AG20443 (cell line): ENCODE measurements around the gene TRAFD1.
A peak's percentile ranks its signal among the peaks of the same experiment; 100 is the strongest.
"Not testable (repeated sequence)": the region's sequence is repeated elsewhere in the genome, so short reads cannot be mapped to it uniquely, and the experiment has no call there.

ENCODE experiments used
- DNase-seq: peaks from one replicate; pipeline ENCODE4 v3.0.0; 2012; ENCODE audit warnings: low spot score, mixed read lengths

Gene TRAFD1

DNA sequence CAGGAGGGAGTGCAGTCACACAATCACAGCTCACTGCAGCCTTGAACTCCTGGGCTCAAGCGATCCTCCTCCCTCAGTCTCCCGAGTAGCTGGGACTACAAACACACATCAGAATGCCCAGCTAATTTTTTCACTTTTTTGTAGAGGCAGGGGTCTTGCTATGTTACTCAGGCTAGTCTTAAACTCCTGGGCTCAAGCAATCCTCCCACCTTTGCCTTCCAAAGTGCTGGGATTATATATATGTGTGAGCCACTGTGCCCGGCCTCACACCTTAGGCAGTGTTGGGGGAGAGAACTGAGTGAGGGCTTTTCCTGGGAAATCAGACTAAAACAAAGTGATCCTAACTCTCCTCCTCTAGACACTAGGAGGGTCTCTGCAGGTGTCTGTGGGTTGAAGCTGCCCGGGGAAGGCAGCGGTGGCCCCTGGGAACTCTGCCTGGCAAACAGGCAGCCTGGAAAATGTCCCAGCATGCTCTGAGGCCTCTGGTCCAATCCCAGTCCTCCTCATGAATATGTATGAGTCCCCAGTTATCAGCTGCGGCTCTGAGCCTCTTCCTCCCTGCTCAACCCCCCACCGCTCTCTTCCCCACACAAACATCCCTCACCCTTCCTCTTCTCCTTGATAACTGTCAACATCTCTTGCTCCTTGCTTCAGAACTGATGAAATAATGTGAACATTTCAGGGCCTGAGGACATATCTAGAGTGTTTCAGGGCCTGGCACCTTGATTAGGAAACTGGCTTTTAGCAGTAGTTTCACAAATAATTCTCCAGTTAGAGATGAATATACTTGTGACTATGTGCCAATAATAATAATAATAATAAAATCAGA is 8.9 kb upstream of the TRAFD1 start:
- peak; percentile 35 for DNase-seq

DNA sequence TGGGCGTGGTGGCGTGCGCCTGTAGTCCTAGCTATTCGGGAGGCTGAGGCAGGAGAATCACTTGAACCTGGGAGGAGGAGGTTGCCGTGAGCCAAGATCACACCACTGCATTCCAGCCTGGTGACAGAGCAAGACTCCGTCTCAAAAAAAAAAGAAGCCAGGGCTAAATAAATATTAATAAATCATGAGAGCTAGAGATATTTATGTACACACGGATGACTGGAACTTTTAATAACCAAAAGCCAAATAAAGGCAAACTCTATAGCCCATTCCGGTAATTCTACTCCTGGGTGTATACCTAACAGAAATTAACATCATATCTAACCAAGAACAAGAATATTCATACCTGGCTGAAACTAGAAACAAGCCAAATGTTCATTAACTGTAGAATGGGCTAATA is 7.7 kb upstream of the TRAFD1 start:
- DNase-seq, result no peak

DNA sequence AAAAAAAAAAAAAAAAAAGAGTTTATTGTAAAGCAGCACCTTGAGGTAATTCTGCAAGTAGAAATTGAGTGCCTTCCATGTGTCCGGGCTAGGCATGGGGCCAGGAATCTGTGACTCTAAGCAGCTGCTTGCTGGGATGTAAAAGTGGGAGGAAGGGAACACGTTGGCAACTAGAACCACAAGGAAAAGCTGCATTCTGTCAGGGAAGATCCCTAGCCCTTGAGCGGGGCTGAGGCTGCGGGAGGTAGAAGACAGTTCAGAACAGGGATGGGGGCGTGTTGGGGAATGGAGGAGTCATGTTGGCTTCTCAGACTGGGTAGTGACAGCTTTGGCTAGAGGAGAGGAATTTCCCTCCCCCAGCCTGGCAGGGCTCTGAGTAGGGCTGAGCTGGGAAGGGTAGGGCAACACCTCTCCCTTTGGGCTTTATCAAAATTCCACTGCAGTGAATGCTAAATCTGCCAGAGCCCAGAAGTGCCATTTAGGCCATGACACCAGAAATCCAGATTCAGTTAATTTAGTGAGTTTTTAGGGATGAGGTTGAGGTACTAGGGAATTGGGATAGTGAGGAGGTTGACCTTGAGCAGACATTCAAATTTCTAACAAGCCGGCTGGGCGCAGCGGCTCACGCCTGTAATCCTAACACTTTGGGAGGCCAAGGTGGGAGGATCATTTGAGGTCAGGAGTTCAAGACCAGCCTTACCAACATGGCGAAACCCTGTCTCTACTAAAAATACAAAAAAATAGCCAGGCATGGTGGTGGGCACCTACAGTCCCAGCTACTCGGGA is 3.4 kb upstream of the TRAFD1 start:
- DNase-seq, result peak; percentile 63

DNA sequence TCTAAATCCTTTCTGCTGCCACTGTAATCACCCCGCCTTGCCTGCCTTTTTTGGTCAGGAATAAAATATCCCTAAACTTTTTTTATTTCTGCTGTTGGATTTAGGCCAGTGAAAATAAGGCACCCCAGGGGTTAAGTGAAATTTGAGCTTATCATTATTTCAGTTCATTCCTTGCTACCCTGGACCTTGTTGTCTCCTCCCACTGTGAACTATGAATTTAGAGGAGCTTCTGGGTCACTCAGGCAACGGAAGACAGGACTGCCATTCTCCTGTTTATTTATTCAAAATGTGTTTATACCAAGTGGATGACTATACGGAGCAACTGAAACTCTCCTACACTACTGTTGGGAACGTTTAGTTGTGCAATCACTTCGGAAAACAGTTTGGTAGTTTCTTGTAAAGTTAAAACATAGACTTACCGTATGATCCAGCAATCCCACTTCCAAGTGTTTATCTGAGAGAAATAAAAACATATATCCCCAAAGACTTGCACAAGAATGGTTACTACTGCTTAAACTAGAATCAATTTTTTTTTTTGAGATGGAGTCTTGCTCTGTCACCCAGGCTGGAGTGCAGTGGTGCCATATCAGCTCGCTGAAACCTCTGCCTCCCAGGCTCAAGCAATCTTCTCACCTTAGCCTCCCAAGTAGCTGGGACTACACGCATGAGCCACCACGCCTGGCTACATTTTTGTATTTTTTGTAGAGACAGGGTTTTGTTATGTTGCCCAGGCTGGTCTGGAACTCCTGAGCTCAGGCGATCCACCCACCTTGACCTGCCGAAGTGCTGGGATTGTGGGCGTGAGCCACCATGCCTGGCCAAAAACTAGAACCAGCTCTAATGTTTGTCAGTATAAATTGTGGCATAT is 2.3 kb upstream of the TRAFD1 start:
- DNase-seq, result no peak

DNA sequence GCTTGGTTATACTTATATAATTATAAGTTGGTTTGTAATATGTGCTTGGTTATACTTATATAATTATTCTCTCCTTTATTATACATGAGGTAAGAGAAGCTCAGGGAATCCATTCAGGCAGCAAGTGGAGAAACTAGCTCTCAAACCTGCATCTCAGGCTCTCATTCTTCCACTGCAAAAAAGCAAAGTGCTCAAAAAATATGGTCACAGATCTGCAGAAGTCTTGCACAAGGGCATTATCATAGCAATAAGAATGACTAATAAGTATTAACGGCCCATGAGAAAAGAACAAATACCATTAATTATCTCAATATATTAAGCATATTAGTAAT is 476 bp upstream of the TRAFD1 start:
- DNase-seq, result no peak

DNA sequence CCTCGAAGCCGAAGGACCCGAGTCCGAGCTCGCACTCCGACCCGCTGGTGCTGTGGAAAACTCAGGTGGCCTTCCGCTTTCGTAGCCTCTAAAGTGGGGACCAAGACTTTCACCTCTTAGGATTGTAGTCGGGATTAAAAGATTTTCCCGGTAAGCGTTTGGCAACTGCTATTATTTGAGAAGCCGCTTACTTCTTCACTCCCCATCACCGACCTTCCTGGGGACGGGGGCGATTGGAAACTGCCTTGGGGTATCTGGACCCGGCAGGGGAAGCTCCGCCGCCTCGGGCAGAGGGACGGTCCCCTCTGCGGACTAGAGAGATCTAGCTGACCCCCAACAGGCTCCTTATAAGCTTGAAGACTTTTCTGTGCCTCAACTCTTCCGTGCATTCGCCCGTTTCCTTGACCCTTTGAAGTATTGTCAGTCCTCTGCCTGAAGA is 659 bp downstream of the TRAFD1 start:
- DNase-seq, result no peak

DNA sequence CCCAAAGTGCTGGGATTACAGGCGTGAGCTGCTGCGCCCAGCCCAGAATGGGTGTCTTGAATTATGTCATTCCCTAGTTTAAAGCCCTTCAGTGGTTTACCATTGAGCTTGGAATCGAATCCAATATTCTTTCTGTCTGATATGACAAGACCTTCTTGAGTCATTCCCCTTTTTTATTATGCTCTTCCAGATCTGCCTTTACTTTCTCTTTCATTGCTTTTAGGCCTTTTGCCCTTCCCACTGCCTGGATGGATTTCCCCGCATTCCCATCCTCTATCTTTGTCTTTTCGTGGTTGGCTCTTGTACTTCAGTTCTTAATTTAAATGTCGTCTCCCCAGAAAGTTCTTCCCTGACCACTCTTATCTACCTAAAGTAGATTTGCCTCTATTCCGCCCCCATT is 1.6 kb downstream of the TRAFD1 start:
- no peak for DNase-seq

DNA sequence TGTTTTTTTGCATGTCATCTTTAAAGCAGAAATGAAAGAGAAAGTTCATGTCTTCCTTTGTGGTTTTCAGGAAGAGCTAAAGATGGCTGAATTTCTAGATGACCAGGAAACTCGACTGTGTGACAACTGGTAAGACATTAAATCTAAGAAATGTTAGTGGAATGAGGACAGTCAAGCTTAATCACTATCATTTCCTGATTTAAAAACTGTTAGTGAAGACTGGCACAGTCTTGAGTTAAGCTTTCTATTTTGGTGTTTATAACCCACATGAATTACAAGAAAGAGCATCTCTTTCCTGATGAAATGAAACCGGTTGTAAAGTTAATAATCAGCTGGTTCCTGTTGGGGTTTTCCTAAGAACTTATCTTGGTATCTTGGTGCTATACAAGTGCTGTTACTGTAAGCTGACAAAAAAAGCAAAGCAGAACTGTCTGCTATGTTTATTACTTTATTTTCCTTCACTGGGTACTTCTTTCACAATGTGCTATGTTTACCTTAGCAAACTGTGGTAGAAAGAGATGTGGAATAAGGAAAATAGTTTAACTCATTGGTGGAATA is 5.2 kb downstream of the TRAFD1 start:
- no peak for DNase-seq

DNA sequence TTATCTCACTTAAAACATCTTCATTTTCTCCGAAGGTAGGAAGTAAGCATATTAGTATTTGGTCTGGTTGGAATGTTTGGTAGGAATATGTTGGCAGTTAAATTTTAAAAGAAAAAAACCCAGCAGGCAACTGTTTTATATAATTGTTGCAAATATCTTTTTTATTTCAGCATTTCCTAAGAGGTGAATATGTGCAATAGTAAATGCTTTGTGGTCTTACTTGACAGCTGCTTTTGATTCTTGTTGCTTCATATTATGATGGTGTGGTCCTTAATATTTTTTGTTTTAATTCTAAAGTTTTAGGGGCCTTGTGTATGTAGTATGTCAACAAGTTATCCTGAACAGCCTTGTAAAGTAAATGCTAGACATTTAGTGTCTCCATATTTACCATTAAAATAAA is 6.3 kb downstream of the TRAFD1 start:
- DNase-seq, result no peak

DNA sequence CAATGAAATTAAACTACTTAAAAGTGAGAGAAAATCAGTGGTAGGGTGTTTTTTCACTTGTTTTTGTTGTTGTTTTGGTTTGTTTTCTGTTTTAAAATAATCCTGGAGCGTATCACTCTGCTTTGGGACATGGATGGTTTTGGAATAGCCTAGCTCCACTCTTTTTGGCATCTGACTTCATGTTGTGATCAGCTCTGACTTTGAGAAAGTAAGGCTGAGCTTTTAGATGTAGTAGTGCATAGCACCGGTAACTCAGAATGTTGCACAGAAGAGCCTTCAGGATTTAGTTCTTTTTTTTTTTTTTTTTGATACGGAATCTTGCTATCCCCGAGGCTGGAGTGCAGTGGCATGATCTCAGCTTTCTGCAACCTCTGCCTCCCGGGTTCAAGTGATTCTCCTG is 8.1 kb downstream of the TRAFD1 start:
- no peak for DNase-seq

DNA sequence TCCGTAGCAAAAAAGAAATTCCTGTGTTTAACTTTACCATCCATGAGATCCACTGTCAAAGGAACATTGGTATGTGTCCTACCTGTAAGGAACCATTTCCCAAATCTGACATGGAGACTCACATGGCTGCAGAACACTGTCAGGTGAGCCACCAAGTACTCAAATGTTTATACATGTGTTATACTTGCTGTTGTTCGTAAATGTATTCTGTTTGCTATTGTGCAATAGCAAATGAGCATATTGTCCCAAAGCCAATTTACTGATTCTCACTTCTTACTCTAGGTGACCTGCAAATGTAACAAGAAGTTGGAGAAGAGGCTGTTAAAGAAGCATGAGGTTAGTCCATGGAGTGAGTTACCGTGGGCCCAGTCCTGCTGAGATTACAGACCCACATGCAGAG is 9.4 kb downstream of the TRAFD1 start:
- DNase-seq, result no peak

DNA sequence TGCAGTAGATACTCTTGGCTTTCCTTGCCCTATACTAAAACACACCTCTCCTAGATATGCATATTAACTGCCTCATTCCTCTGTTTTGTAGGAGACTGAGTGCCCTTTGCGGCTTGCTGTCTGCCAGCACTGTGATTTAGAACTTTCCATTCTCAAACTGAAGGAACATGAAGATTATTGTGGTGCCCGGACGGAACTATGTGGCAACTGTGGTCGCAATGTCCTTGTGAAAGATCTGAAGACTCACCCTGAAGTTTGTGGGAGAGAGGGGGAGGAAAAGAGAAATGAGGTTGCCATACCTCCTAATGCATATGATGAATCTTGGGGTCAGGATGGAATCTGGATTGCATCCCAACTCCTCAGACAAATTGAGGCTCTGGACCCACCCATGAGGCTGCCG is 15.4 kb downstream of the TRAFD1 start:
- DNase-seq, result no peak

DNA sequence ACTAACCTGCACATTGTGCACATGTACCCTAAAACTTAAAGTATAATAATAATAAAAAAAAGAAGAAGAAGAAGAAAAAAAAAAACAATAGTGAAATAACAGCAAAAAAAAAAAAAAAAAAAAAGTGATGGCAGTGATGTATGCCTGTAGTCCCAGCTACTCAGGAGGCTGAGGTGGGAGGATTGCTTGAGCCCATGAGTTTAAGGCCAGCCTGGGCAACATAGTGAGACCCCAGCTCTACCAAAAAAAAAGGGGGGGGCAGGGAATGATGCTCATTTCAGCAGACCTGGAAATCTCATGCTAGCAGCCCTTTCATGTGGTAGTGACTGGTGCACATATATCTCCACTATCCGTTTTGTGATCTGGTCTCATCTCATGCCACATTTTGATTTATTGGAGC is 20.8 kb downstream of the TRAFD1 start:
- no peak for DNase-seq

DNA sequence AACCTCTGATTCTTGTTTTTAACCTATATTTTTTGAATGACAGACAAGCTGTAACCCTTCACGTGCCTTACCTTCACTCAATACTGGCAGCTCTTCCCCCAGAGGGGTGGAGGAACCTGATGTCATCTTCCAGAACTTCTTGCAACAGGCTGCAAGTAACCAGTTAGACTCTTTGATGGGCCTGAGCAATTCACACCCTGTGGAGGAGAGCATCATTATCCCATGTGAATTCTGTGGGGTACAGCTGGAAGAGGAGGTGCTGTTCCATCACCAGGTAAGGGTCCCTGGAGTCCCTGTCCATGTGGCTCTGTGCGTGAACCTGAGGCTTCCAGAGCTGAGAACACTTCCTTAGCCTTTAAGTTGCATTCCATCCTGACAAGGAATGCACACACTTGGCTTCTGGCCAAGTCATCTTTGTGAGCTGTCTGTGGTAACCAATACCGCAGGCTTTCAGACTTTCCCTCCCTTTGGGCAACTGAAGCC is 22.7 kb downstream of the TRAFD1 start:
- DNase-seq, result peak; percentile 46

DNA sequence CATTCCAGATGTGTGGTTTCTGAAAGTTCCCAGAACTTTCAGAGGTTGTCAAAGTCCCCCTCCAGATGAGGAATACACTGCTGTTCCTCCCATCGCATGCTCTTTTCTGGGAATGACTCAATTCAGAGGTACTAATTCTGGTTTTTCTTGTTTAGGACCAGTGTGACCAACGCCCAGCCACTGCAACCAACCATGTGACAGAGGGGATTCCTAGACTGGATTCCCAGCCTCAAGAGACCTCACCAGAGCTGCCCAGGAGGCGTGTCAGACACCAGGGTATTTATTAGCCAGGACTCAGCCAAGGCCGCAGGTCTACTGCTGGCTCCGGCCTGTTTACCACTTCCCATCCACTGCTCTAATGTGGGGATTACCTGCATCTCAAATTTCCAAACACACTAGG is 24.2 kb downstream of the TRAFD1 start:
- peak; percentile 9 for DNase-seq

DNA sequence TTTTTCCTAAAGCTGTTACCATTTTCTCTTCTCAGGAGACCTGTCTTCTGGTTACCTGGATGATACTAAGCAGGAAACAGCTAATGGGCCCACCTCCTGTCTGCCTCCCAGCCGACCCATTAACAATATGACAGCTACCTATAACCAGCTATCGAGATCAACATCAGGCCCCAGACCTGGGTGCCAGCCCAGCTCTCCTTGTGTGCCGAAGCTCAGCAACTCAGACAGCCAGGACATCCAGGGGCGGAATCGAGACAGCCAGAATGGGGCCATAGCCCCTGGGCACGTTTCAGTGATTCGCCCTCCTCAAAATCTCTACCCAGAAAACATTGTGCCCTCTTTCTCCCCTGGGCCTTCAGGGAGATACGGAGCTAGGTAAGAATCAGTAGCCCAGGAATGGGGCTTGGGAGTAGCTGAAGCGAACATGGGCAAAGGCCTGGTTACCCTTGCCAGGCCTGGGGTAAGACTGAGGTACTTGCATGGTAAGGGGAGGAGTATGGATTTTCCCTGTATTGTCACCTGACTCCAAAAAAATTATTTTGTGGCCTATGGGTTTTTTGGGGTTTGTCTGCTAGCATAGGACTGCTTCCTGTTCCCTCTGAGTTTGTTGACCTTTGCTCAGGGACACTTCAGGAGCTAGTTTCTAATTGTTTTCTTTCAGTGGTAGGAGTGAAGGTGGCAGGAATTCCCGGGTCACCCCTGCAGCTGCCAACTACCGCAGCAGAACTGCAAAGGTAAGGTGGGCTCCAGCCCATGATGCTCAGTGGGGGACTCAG is 26.6 kb downstream of the TRAFD1 start:
- no peak for DNase-seq

DNA sequence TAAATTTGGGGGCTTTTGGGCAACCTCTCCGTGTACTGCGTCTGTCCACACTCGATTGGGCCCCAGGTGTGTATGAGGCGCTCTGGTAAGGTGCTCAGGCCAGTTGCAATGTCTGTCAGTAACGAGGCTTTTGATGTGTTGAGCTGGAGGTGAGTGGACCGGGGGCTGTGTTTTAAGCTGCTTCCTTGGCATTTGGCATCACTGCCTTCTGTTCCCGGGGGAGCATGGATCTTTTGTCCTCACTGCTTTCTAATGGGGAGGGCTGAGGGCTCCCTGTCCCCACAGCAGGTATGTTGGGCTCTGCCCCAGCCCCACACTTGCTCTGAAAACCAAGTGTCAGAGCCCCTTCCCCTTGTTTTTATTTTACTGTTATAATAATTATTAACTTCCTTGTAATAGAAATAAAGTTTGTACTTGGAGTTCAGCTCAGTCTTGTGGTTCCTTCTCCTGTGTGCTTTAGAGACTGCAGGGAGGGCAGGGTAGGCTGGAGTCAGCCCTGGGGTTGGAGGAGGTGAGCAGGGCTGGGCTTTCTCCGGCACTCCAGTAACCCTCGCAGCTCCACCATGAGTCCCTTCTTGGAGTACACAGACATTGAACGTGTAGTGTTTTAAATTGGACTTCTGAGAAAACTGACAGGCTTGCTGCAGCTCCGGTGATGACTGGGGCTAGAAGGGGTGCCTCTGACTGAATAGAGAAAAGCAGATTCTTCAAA is 28.0 kb downstream of the TRAFD1 start:
- DNase-seq, result no peak

DNA sequence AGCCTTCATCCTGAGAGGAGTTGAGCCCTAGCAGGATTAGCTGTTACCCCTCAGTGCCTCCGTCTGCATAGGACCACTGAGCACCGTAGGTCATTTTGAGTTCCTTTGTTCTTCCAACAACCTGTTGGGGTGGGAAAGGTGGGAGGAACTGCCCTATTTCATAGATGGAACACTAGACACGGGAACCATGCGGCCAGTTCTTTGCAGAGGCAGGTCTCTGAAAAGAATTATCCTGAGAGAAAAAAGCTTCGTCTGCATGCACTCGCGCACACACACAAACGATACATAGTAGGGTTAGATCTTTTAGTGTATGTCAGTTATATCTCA is 28.5 kb downstream of the TRAFD1 start:
- no peak for DNase-seq

DNA sequence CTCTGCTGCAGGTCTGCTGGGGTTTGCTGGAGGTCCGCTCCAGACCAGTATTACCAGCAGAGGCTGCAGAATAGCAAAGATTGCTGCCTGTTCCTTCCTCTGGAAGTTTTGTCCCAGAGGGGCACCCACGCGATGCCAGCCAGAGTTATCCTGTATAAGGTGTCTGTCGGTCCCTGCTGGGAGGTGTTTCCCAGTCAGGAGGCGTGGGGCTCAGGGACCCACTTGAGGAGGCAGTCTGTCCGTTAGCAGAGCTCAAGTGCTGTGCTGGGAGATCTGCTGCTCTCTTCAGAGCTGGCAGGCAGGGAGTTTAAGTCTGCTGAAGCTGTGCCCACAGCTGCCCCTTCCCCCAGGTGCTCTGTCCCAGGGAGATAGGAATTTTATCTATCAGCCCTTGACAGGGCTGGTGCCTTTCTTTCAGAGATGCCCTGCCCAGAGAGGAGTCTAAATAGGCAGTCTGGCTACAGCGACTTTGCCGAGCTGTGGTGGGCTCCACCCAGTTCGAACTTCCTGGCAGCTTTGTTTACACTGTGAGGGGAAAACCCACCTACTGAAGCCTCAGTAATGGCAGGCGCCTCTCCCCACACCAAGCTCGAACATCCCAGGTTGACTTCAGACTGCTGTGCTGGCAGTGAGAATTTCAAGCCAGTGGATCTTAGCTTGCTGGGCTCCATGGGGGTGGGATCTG is 33.2 kb downstream of the TRAFD1 start:
- DNase-seq, result not testable (repeated sequence)

DNA sequence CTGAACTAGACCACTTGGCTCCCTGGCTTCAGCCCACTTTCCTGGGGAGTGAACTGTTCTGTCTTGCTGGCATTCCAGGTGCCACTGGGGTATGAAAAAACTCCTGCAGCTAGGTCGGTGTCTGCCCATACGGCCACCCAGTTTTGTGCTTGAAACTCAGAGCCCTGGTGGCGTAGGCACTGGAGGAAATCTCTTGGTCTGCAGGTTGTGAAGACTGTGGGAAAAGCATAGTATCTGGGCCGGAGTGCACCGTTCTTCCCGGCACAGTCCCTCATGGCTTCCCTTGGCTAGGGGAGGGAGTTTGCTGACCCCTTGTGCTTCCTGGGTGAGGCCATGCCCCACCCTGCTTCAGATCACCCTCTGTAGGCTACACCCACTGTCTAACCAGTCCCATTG is 33.8 kb downstream of the TRAFD1 start:
- no peak for DNase-seq
